Endothelial cell of umbilical vein (primary cell): ENCODE measurements around the gene MVP. TPM values are rescaled to one million over a fixed set of nuclear protein-coding genes. Genes with fewer than 3 reads are reported as not detected.

ENCODE experiments used
- BruUV-seq: library from RNA; stranded (reverse); fragments of 400-500 nt; replicated peaks from 2 replicates; lab custom pipeline; 2021; lab: Mats Ljungman, UMichigan
- CTCF ChIA-PET: fragments of 300-600, 350-600 bp; sonication (Branson Sonifier 250); formaldehyde crosslinking; loops from one replicate; lab custom pipeline; 2021; ENCODE audit warnings: antibody characterized with exemption, inconsistent platforms; lab: Charles Lee
- POLR2A ChIA-PET: fragments of 300-600, 350-600 bp; sonication (Branson Sonifier 250); formaldehyde crosslinking; loops from one replicate; lab custom pipeline; 2021; ENCODE audit warnings: antibody characterized with exemption, inconsistent platforms; lab: Charles Lee
- DNase-seq: peaks from one replicate; pipeline ENCODE4 v3.0.0-alpha.2; 2011; ENCODE audit warnings: low read depth, low spot score
- FAIRE-seq: peaks from 2 replicates; lab custom pipeline; 2011; peaks lifted over from hg19 to GRCh38; lab: Jason Lieb, UNC
- H2AFZ ChIP-seq: 2 replicates; pipeline ENCODE4 v1.6.0; 2012; ENCODE audit warnings: low read depth, low read length, control low read depth, inconsistent platforms
- H3K27ac ChIP-seq: 2 replicates; pipeline ENCODE4 v1.5.1; 2011; ENCODE audit warnings: low read depth, mild to moderate bottlenecking, control low read depth, low read length, moderate library complexity; ENCODE audit not compliant: insufficient read depth
- H3K27me3 ChIP-seq, 2 experiments: 2 replicates each; pipeline versions ENCODE4 v1.6.0 to v1.6.1; 2011; ENCODE audit warnings: low read length in 2 of 2, mixed read lengths in 1 of 2; ENCODE audit not compliant: control insufficient read depth in 2 of 2, insufficient read depth in 2 of 2
- H3K36me3 ChIP-seq, 2 experiments: 2 replicates in 1 of 2; 3 replicates in 1 of 2; pipeline ENCODE4 v1.5.1; 2011; ENCODE audit warnings: low read length in 2 of 2, mild to moderate bottlenecking in 1 of 2, moderate library complexity in 1 of 2; ENCODE audit not compliant: control insufficient read depth in 2 of 2, insufficient read depth in 2 of 2; ENCODE audit errors: extremely low read depth in 1 of 2
- H3K4me1 ChIP-seq: 3 replicates; pipeline ENCODE4 v1.5.1; 2011; ENCODE audit warnings: mild to moderate bottlenecking, low read length; ENCODE audit not compliant: control insufficient read depth, insufficient read depth; ENCODE audit errors: extremely low read depth
- H3K4me2 ChIP-seq: 2 replicates; pipeline ENCODE4 v1.6.1; 2011; ENCODE audit warnings: low read length, control low read depth, mixed read lengths; ENCODE audit not compliant: insufficient read depth
- H3K4me3 ChIP-seq, 3 experiments: fragments of 200-600 bp in 1 of 3; sonication (generic), shearing (Covaris generic) in 1 of 3; replicated peaks in 1 of 3; 2 replicates each; pipeline ENCODE4 v1.5.1; 2011 to 2016; ENCODE audit warnings: control low read depth in 3 of 3, low read length in 3 of 3, mild to moderate bottlenecking in 2 of 3, inconsistent platforms in 1 of 3, low read depth in 1 of 3, moderate library complexity in 1 of 3; ENCODE audit not compliant: insufficient read depth in 1 of 3
- H3K79me2 ChIP-seq: 2 replicates; pipeline ENCODE4 v1.6.0; 2012; ENCODE audit warnings: low read length, inconsistent platforms; ENCODE audit not compliant: control insufficient read depth, insufficient read depth
- H3K9ac ChIP-seq: replicated peaks from 2 replicates; pipeline ENCODE3; 2011; ENCODE audit warnings: low read length, control low read depth; ENCODE audit not compliant: insufficient read depth; ENCODE audit errors: extremely low read depth
- H3K9me1 ChIP-seq: replicated peaks from 3 replicates; pipeline ENCODE4 v1.6.0; 2011; ENCODE audit warnings: mild to moderate bottlenecking, low read length; ENCODE audit not compliant: control insufficient read depth, insufficient read depth; ENCODE audit errors: extremely low read depth
- H3K9me3 ChIP-seq: replicated peaks from 2 replicates; pipeline ENCODE4 v1.5.1; 2012; ENCODE audit warnings: low read length, inconsistent platforms; ENCODE audit not compliant: control insufficient read depth, insufficient read depth
- H4K20me1 ChIP-seq: replicated peaks from 2 replicates; pipeline ENCODE3; 2011; ENCODE audit warnings: mild to moderate bottlenecking, low read length; ENCODE audit not compliant: control insufficient read depth, insufficient read depth; ENCODE audit errors: extremely low read depth
- CTCF ChIP-seq, 2 donors: IDR thresholded peaks; 1 replicate in 1 of 2; 2 replicates in 1 of 2; pipeline ENCODE4 v1.5.1; 2011; ENCODE audit warnings: low read length in 2 of 2, mild to moderate bottlenecking in 2 of 2, moderate library complexity in 2 of 2, control low read depth in 1 of 2, inconsistent platforms in 1 of 2, low read depth in 1 of 2; ENCODE audit not compliant: insufficient read depth in 1 of 2; ENCODE audit errors: extremely low read depth in 1 of 2
- EZH2 ChIP-seq: IDR thresholded peaks from 2 replicates; pipeline ENCODE4 v1.6.1; 2012; ENCODE audit warnings: borderline replicate concordance, low read depth, mild to moderate bottlenecking, moderate library complexity, low read length, inconsistent platforms; ENCODE audit not compliant: severe bottlenecking
- FOS ChIP-seq: IDR thresholded peaks from 2 replicates; pipeline ENCODE4 v1.6.1; 2011; ENCODE audit warnings: mild to moderate bottlenecking, low read length, moderate library complexity, borderline replicate concordance; ENCODE audit not compliant: insufficient read depth
- GATA2 ChIP-seq: IDR thresholded peaks from 2 replicates; pipeline ENCODE4 v1.7.0; 2011; ENCODE audit warnings: low read depth, mild to moderate bottlenecking, moderate library complexity, mixed read lengths, low read length; ENCODE audit not compliant: insufficient read length, insufficient read depth
- JUN ChIP-seq: IDR thresholded peaks from 2 replicates; pipeline ENCODE4 v1.6.1; 2011; ENCODE audit warnings: borderline replicate concordance, low read depth; ENCODE audit not compliant: insufficient read length, insufficient read depth
- MAX ChIP-seq: IDR thresholded peaks from 2 replicates; pipeline ENCODE4 v1.6.1; 2011; ENCODE audit not compliant: insufficient read depth, insufficient read length
- MYC ChIP-seq: IDR thresholded peaks from one replicate; pipeline ENCODE4 v1.6.1; 2011; ENCODE audit warnings: mild to moderate bottlenecking, low read depth, low read length
- POLR2A ChIP-seq: IDR thresholded peaks from 2 replicates; pipeline ENCODE4 v1.6.1; 2012; ENCODE audit warnings: low read depth, mild to moderate bottlenecking, control low read depth, low read length
- POLR2AphosphoS5 ChIP-seq: IDR thresholded peaks from 2 replicates; pipeline ENCODE4 v1.6.1; 2012; ENCODE audit warnings: low read depth, mild to moderate bottlenecking, control low read depth, low read length, moderate library complexity; ENCODE audit not compliant: insufficient read depth
- dilution Hi-C: fragments of 300-500 bp; cut with MboI; formaldehyde crosslinking; loops from one replicate; pipeline ENCODE4 v1.15.0; 2019; ENCODE audit warnings: low sequenced_read_pairs; ENCODE audit not compliant: extremely low pct_ligation_motif_present
- intact Hi-C: fragments of 100-400 bp; cut with micrococcal nuclease; formaldehyde crosslinking; loops from one replicate; pipeline ENCODE4 v1.10.0; 2022
- polyA plus RNA-seq, 4 experiments: library from polyadenylated mRNA; depleted of rRNA in 3 of 4; stranded (reverse) in 3 of 4; unstranded in 1 of 4; fragments of >200 nt; gene quantifications; 2 replicates each; pipeline versions ENCODE4 v1.2.1 to v1.2.3, GENCODE V29; 2011 to 2012; ENCODE audit warnings: missing spikeins in 1 of 4
- total RNA-seq: library from RNA; stranded (reverse); gene quantifications from 2 replicates; pipeline ENCODE4 v1.2.3, GENCODE V29; 2021

MVP gene
- total and polyA plus RNA-seq, 2 donors (not counting 3 experiments of a cell fraction or from before 2014, with no cell fraction given), result 49.8 to 118 TPM

GRCh38 chr16:29863669-29863984 is 43.4 kb downstream of the MVP start:
- ChIA-PET POLR2A (no interaction called here), CTCF (interaction anchor here (0.8 to 3.9 kb wide), 8 partner anchors 10 to 110 kb away, joined by 3 to 19 read pairs (median 4); partner anchors contain the start of genes ASPHD1, KIF22 and SEZ6L2)
- no peak for TF ChIP-seq MAX
- no peak for TF ChIP-seq CTCF (IDR thresholded peaks at IDR 0.05; ENCODE audit: extremely low read depth in 1 of 2, insufficient read depth in 1 of 2, low read depth in 1 of 2, low read length in 2 of 2)
- TF ChIP-seq POLR2AphosphoS5, result no peak
- no peak for TF ChIP-seq MYC
- no peak for TF ChIP-seq JUN
- TF ChIP-seq EZH2, result no peak
- no peak for TF ChIP-seq POLR2A
- no peak for TF ChIP-seq FOS
- no peak for TF ChIP-seq GATA2
- Histone ChIP-seq H4K20me1 (no peaks in the 10 kb centered on the region), H2AFZ (peak overlapping the region; percentile 84), H3K36me3 (peaks cover 0 to 19% of the 10 kb centered on the region in 2 experiments), H3K9me1 (no peaks in the 10 kb centered on the region), H3K27me3 (no peaks in the 10 kb centered on the region), H3K4me1 (peaks cover 7% of the 10 kb centered on the region), H3K4me2 (peak overlapping the region; percentile 87), H3K9me3 (no peaks in the 10 kb centered on the region), H3K27ac (peak overlapping the region; percentile 100), H3K4me3 (no peak overlapping the region), H3K9ac (no peak overlapping the region), H3K79me2 (peaks cover 14% of the 10 kb centered on the region)
- no peak for DNase-seq
- intact Hi-C loops, result loop anchor here (1.0 to 2.0 kb wide), 8 partner anchors 39 to 158 kb away; partner anchors contain the start of genes INO80E, KIF22, MVP and TAOK2
- FAIRE-seq, result no peak
- BruUV-seq, result no TSS peak
- dilution Hi-C loops, result no loop called here
